GM23248 (cell line): Measurements from ENCODE around the gene WDR46.

Experiments used
- EZH2 ChIP-seq: fragments of 200-600 bp; sonication (generic); IDR thresholded peaks from 2 replicates; pipeline ENCODE4 v1.6.1; 2018; ENCODE audit warnings: antibody characterized with exemption, mild to moderate bottlenecking; ENCODE audit not compliant: insufficient read depth, poor library complexity, severe bottlenecking
- EZH2phosphoT487 ChIP-seq: fragments of 200-600 bp; sonication (generic); IDR thresholded peaks from 2 replicates; pipeline ENCODE4 v1.6.1; 2018; ENCODE audit warnings: antibody characterized with exemption, moderate library complexity, mild to moderate bottlenecking, low read depth; ENCODE audit not compliant: insufficient read depth

DNA sequence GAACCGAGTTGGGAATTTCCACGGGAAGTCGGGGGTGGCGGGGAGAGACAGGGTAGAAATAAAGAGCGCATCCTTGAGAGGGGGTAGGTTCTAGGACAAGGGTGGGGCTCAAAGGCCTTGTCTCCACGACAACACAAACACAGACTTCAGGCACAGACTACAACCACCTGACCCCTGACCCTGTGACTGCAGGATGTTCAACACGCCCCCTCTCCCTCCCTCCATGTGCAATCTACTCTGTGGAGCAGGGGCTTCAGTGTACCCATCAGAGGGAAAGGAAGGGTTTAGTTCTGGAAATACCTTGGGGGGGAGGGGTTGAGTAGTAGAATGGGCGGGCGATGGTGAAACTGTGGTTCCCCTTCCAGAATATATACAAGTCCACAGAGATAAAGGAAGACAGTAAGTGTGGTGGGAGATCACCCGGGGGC is 25.5 kb upstream of the WDR46 start:
- TF ChIP-seq EZH2, result no peak
- no peak for TF ChIP-seq EZH2phosphoT487
